Measurements from ENCODE around the gene TRUB1.

Gene TRUB1

GRCh38 chr10:114922003-114922402 is 16.0 kb upstream of the TRUB1 start:
- no peak overlapping the region for H2BK12ac ChIP-seq (ENCODE audit: low read length in 2 of 2)
- H3K27ac ChIP-seq (ENCODE audit: low read length, poor library complexity, severe bottlenecking): no peak overlapping the region
- H3K18ac ChIP-seq (ENCODE audit: low read depth in 1 of 2, low read length in 2 of 2): no peak overlapping the region
- H2BK15ac ChIP-seq (ENCODE audit: low read depth, poor library complexity, severe bottlenecking): no peak overlapping the region
- H2BK120ac ChIP-seq (ENCODE audit: low read depth, low read length): no peak overlapping the region
- no peak overlapping the region for H3K9ac ChIP-seq (ENCODE audit: low read length)
- no peak overlapping the region for H3K4me2 ChIP-seq (ENCODE audit: low read length, poor library complexity, severe bottlenecking)
- no peak overlapping the region for H4K8ac ChIP-seq (ENCODE audit: low read length)
- no peak for DNase-seq
- H2AFZ ChIP-seq (ENCODE audit: low read depth, low read length): no peak overlapping the region
- H3K4ac ChIP-seq (ENCODE audit: low read depth in 1 of 2, low read length in 2 of 2): no peak overlapping the region
- WGBS: 97% methylated on average over 3 of the region's 4 CpGs
- H3K27me3 ChIP-seq (ENCODE audit: control insufficient read depth in 1 of 2, insufficient read depth in 1 of 2, low read length in 2 of 2): no peaks in the 10 kb centered on the region
- no peak overlapping the region for H4K91ac ChIP-seq (ENCODE audit: low read length)
- H3K36me3 ChIP-seq (ENCODE audit: control insufficient read depth in 1 of 2, insufficient read depth in 2 of 2, low read depth in 1 of 2, low read length in 2 of 2): no peaks in the 10 kb centered on the region
- no peak overlapping the region for H3K4me3 ChIP-seq (ENCODE audit: insufficient read depth in 1 of 2, low read depth in 1 of 2, low read length in 2 of 2)
- H3K14ac ChIP-seq (ENCODE audit: low read length in 2 of 2): no peak overlapping the region
- H3K4me1 ChIP-seq (ENCODE audit: control insufficient read depth, insufficient read depth, low read depth, low read length): peaks cover 6% of the 10 kb centered on the region
- H2BK5ac ChIP-seq (ENCODE audit: low read depth, low read length, poor library complexity, severe bottlenecking): no peak overlapping the region
- peaks cover 2% of the 10 kb centered on the region for H3K79me1 ChIP-seq (replicated peaks; ENCODE audit: low read length, poor library complexity, severe bottlenecking)
- no peak overlapping the region for H3K23ac ChIP-seq (ENCODE audit: low read length in 2 of 2)
- H2AK5ac ChIP-seq (ENCODE audit: low read length, severe bottlenecking): no peak overlapping the region
- H3K9me3 ChIP-seq (ENCODE audit: control insufficient read depth, low read length): no peaks in the 10 kb centered on the region

- 96% methylated on average over 1 of the region's 2 CpGs for WGBS
Measured at GRCh38 chr10:114923551-114923950, 14.4 kb upstream of the TRUB1 start.

GRCh38 chr10:114925587-114926586 is 12.1 kb upstream of the TRUB1 start:
- no peak overlapping the region for H3K23ac ChIP-seq (ENCODE audit: low read length in 2 of 2)
- H3K14ac ChIP-seq (ENCODE audit: low read length in 2 of 2): no peak overlapping the region
- H3K4ac ChIP-seq (ENCODE audit: low read depth in 1 of 2, low read length in 2 of 2): no peak overlapping the region
- no peak overlapping the region for H2BK15ac ChIP-seq (ENCODE audit: low read depth, poor library complexity, severe bottlenecking)
- no peaks in the 10 kb centered on the region for H3K36me3 ChIP-seq (ENCODE audit: control insufficient read depth in 1 of 2, insufficient read depth in 2 of 2, low read depth in 1 of 2, low read length in 2 of 2)
- peaks cover 1% of the 10 kb centered on the region for H3K4me1 ChIP-seq (ENCODE audit: control insufficient read depth, insufficient read depth, low read depth, low read length)
- H2AFZ ChIP-seq (ENCODE audit: low read depth, low read length): no peak overlapping the region
- H4K91ac ChIP-seq (ENCODE audit: low read length): no peak overlapping the region
- no peak overlapping the region for H3K4me3 ChIP-seq (ENCODE audit: insufficient read depth in 1 of 2, low read depth in 1 of 2, low read length in 2 of 2)
- no peak overlapping the region for H2BK120ac ChIP-seq (ENCODE audit: low read depth, low read length)
- no peak overlapping the region for H2BK12ac ChIP-seq (ENCODE audit: low read length in 2 of 2)
- H3K9ac ChIP-seq (ENCODE audit: low read length): no peak overlapping the region
- peak overlapping the region; percentile 91 for H3K27ac ChIP-seq (ENCODE audit: low read length, poor library complexity, severe bottlenecking)
- DNase-seq: peak; percentile 81
- no peak overlapping the region for H4K8ac ChIP-seq (ENCODE audit: low read length)
- no peak overlapping the region for H2AK5ac ChIP-seq (ENCODE audit: low read length, severe bottlenecking)
- no peaks in the 10 kb centered on the region for H3K9me3 ChIP-seq (ENCODE audit: control insufficient read depth, low read length)
- peak overlapping the region; percentile 46 for H3K4me2 ChIP-seq (ENCODE audit: low read length, poor library complexity, severe bottlenecking)
- peak overlapping the region; percentile 44 for H2BK5ac ChIP-seq (ENCODE audit: low read depth, low read length, poor library complexity, severe bottlenecking)
- no peak overlapping the region for H3K18ac ChIP-seq (ENCODE audit: low read depth in 1 of 2, low read length in 2 of 2)
- H3K79me1 ChIP-seq (replicated peaks; ENCODE audit: low read length, poor library complexity, severe bottlenecking): peaks cover 2% of the 10 kb centered on the region
- WGBS: 45% methylated on average over 2 of the region's 3 CpGs
- no peaks in the 10 kb centered on the region for H3K27me3 ChIP-seq (ENCODE audit: control insufficient read depth in 1 of 2, insufficient read depth in 1 of 2, low read length in 2 of 2)

More at GRCh38 chr10:114923551-114923950, 14.4 kb upstream of the TRUB1 start:
- no peaks in the 10 kb centered on the region for H3K9me3 ChIP-seq (ENCODE audit: control insufficient read depth, low read length)
- H3K23ac ChIP-seq (ENCODE audit: low read length in 2 of 2): no peak overlapping the region
- H2AFZ ChIP-seq (ENCODE audit: low read depth, low read length): no peak overlapping the region
- peak overlapping the region; percentile 5 for H2AK5ac ChIP-seq (ENCODE audit: low read length, severe bottlenecking)
- DNase-seq: no peak
- H4K91ac ChIP-seq (ENCODE audit: low read length): no peak overlapping the region
- no peak overlapping the region for H2BK15ac ChIP-seq (ENCODE audit: low read depth, poor library complexity, severe bottlenecking)
- H2BK12ac ChIP-seq (ENCODE audit: low read length in 2 of 2): no peak overlapping the region
- no peak overlapping the region for H3K4me3 ChIP-seq (ENCODE audit: insufficient read depth in 1 of 2, low read depth in 1 of 2, low read length in 2 of 2)
- peaks cover 3% of the 10 kb centered on the region for H3K4me1 ChIP-seq (ENCODE audit: control insufficient read depth, insufficient read depth, low read depth, low read length)
- no peak overlapping the region for H3K4me2 ChIP-seq (ENCODE audit: low read length, poor library complexity, severe bottlenecking)
- peak overlapping the region in 1 of 2 experiments; percentile 5 for H3K18ac ChIP-seq (ENCODE audit: low read depth in 1 of 2, low read length in 2 of 2)
- H2BK120ac ChIP-seq (ENCODE audit: low read depth, low read length): no peak overlapping the region
- no peaks in the 10 kb centered on the region for H3K36me3 ChIP-seq (ENCODE audit: control insufficient read depth in 1 of 2, insufficient read depth in 2 of 2, low read depth in 1 of 2, low read length in 2 of 2)
- H3K14ac ChIP-seq (ENCODE audit: low read length in 2 of 2): no peak overlapping the region
- peaks cover 2% of the 10 kb centered on the region for H3K79me1 ChIP-seq (replicated peaks; ENCODE audit: low read length, poor library complexity, severe bottlenecking)
- no peak overlapping the region for H3K9ac ChIP-seq (ENCODE audit: low read length)
- H2BK5ac ChIP-seq (ENCODE audit: low read depth, low read length, poor library complexity, severe bottlenecking): no peak overlapping the region
- no peak overlapping the region for H3K4ac ChIP-seq (ENCODE audit: low read depth in 1 of 2, low read length in 2 of 2)
- H4K8ac ChIP-seq (ENCODE audit: low read length): no peak overlapping the region
- H3K27me3 ChIP-seq (ENCODE audit: control insufficient read depth in 1 of 2, insufficient read depth in 1 of 2, low read length in 2 of 2): no peaks in the 10 kb centered on the region
- no peak overlapping the region for H3K27ac ChIP-seq (ENCODE audit: low read length, poor library complexity, severe bottlenecking)

- peaks cover 1% of the 10 kb centered on the region for H3K4me1 ChIP-seq (ENCODE audit: control insufficient read depth, insufficient read depth, low read depth, low read length)
- H2AFZ ChIP-seq (ENCODE audit: low read depth, low read length): no peak overlapping the region
- H3K27ac ChIP-seq (ENCODE audit: low read length, poor library complexity, severe bottlenecking): no peak overlapping the region
- peak overlapping the region; percentile 59 for H2AK5ac ChIP-seq (ENCODE audit: low read length, severe bottlenecking)
- no peak overlapping the region for H2BK12ac ChIP-seq (ENCODE audit: low read length in 2 of 2)
- no peak overlapping the region for H3K9ac ChIP-seq (ENCODE audit: low read length)
- no peak overlapping the region for H3K4me2 ChIP-seq (ENCODE audit: low read length, poor library complexity, severe bottlenecking)
- no peak overlapping the region for H2BK120ac ChIP-seq (ENCODE audit: low read depth, low read length)
- H4K91ac ChIP-seq (ENCODE audit: low read length): no peak overlapping the region
- no peak overlapping the region for H3K14ac ChIP-seq (ENCODE audit: low read length in 2 of 2)
- no peak overlapping the region for H2BK5ac ChIP-seq (ENCODE audit: low read depth, low read length, poor library complexity, severe bottlenecking)
- no peak for DNase-seq
- WGBS: 93% methylated on average over 2 of the region's 2 CpGs
- H3K27me3 ChIP-seq (ENCODE audit: control insufficient read depth in 1 of 2, insufficient read depth in 1 of 2, low read length in 2 of 2): no peaks in the 10 kb centered on the region
- H3K23ac ChIP-seq (ENCODE audit: low read length in 2 of 2): no peak overlapping the region
- no peaks in the 10 kb centered on the region for H3K9me3 ChIP-seq (ENCODE audit: control insufficient read depth, low read length)
- no peak overlapping the region for H4K8ac ChIP-seq (ENCODE audit: low read length)
- H3K4ac ChIP-seq (ENCODE audit: low read depth in 1 of 2, low read length in 2 of 2): no peak overlapping the region
- no peak overlapping the region for H3K4me3 ChIP-seq (ENCODE audit: insufficient read depth in 1 of 2, low read depth in 1 of 2, low read length in 2 of 2)
- H3K79me1 ChIP-seq (replicated peaks; ENCODE audit: low read length, poor library complexity, severe bottlenecking): no peaks in the 10 kb centered on the region
- no peak overlapping the region for H2BK15ac ChIP-seq (ENCODE audit: low read depth, poor library complexity, severe bottlenecking)
- no peak overlapping the region for H3K18ac ChIP-seq (ENCODE audit: low read depth in 1 of 2, low read length in 2 of 2)
- no peaks in the 10 kb centered on the region for H3K36me3 ChIP-seq (ENCODE audit: control insufficient read depth in 1 of 2, insufficient read depth in 2 of 2, low read depth in 1 of 2, low read length in 2 of 2)
Measured at GRCh38 chr10:114928818-114929217, 9.2 kb upstream of the TRUB1 start.

Measured in mesenchymal stem cell (in vitro differentiated cells and primary cell).